Astrocyte of the cerebellum (primary cell): ENCODE measurements around the gene SRRM3.

ENCODE experiments used
- DNase-seq: peaks from one replicate; pipeline ENCODE4 v3.0.0-alpha.2; 2011; ENCODE audit warnings: low read depth
- H3K4me3 ChIP-seq: 2 replicates; pipeline ENCODE4 v1.5.1; 2011; ENCODE audit warnings: mild to moderate bottlenecking, low read depth, low read length, moderate library complexity
- CTCF ChIP-seq: IDR thresholded peaks from 2 replicates; pipeline ENCODE4 v1.5.1; 2012; ENCODE audit warnings: low read length, low read depth, moderate library complexity, mild to moderate bottlenecking; ENCODE audit errors: missing control alignments
- in situ Hi-C: cut with HindIII; loops from 2 replicates; pipeline ENCODE4 v1.10.0; 2017; ENCODE audit warnings: low sequenced_read_pairs

SRRM3 gene

GRCh38 chr7:76261931-76262330 is 60.2 kb downstream of the SRRM3 start:
- no peak overlapping the region for H3K4me3 ChIP-seq
- in situ Hi-C loops, result no loop called here
- DNase-seq, result no peak
- TF ChIP-seq CTCF, result no peak

GRCh38 chr7:76262683-76263402 is 61.1 kb downstream of the SRRM3 start:
- in situ Hi-C loops, result no loop called here
- peak; percentile 90 for TF ChIP-seq CTCF
- DNase-seq, result peak; percentile 16
- H3K4me3 ChIP-seq, result no peak overlapping the region

DNA sequence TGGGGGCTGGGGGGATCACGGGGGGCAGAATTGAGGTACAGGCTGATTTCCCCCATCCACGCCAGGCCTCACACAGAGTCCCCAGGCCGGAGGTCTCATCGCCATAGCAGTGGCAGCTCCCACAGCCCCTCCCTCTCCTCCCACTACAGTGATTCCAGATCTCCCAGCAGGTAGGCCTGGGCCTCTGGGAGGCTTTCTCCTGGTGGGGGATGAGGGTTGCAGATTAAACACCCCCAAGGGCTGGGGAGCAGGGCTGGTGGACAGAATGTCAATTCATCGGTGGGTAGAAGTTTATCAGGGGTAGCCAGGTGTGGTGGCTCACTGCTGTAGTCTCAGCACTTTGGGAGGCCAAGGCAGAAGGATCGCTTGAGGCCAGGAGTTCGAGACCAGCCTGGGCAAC is 63.6 kb downstream of the SRRM3 start:
- no peak for TF ChIP-seq CTCF
- in situ Hi-C loops, result no loop called here
- no peak overlapping the region for H3K4me3 ChIP-seq
- no peak for DNase-seq

DNA sequence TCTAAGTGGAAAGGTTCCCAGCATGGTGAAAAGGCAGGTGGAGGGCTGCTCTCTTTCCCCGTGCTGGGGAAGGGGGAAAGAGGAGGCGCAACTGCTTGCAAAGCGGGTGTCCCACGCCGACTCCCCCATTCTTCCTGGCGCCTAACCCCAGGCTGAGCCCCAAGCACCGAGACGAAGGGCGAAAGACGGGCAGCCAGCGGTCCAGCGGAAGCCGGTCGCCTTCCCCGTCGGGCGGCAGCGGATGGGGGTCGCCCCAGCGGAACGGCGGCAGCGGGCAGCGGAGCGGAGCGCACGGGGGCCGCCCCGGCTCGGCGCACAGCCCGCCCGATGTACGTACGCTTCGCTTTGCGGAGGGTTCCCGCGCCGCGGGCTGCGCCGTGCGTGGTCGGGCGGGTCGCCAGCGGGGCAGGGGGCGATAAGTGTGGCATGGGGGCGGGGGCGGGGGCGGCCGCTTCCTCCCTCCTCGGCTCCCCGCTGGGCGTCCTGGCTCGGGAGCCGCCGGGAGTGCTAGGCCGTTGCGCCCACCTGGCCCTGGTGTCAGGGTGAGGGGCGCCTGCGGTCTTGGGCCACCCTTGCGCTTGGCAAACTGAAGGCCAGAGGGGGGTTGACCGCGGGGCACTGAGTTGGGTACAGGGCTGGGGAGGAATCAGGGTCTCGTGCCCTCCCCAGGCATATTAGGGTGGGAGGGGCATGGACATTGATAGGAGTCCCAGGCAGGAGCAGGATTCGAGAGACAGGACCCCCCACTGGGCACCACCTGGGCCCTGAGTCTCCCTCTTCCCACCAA is 65.6 kb downstream of the SRRM3 start:
- peak overlapping the region; percentile 16 for H3K4me3 ChIP-seq
- in situ Hi-C loops, result no loop called here
- no peak for DNase-seq
- no peak for TF ChIP-seq CTCF

DNA sequence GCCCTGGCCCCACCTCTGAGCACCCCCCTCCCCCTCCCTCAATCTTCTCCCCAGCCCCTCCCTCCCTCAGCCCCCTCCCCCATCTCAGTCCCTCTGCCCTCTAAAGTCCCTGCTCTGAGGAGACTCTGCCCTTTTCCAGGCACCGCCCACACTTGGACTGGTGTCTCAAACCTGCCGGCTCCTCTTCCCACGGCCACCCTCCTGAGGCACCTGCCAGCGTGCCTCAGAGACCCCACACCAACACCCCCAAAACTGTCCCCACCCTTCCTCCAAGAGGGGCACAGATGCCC is 66.1 kb downstream of the SRRM3 start:
- TF ChIP-seq CTCF, result no peak
- H3K4me3 ChIP-seq, result no peak overlapping the region
- in situ Hi-C loops, result no loop called here
- no peak for DNase-seq

DNA sequence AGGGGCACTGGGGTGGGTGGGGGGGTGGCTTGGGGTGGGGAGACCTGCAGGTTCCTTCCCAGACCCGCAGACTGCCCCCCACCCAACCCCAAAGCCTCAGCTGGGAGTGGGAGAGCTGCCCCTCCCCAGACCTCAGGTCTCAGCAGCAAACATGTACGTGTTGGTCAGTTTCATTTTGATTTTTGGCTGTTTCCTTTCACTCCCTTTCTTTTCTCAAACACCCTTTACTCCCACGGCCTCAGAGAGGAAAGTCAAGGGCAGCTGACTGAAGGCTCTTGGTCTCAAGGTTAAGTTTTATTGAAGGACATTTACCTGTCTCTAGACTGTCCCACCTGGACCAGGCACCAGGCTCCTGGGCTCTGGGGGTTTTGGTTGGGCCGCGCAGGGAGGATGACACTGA is 66.7 kb downstream of the SRRM3 start:
- no peak overlapping the region for H3K4me3 ChIP-seq

More for the DNA sequence above, 66.7 kb downstream of the SRRM3 start:
- no peak for DNase-seq
- in situ Hi-C loops, result no loop called here
- TF ChIP-seq CTCF, result no peak
